Stimulated activated CD8-positive, alpha-beta memory T cell treated with anti-CD3 and anti-CD28 coated beads, Interleukin-4, amount 100 ng/mL, for 1 hour (primary cell): ENCODE data around the gene CASP3.

ENCODE experiments used
- DNase-seq, 2 donors: peaks; one replicate each; pipeline ENCODE4 v3.0.0-alpha.2; 2020; ENCODE audit warnings: low read depth in 2 of 2, low spot score in 1 of 2

Gene CASP3

GRCh38 chr4:184649026-184649970 is at the start of gene CASP3, which contains the start of gene PRIMPOL:
Gene CASP3 (minus strand): TSS chr4:184649447. CDS start chr4:184638453, 10,994 bp downstream.
Gene PRIMPOL (plus strand): TSS chr4:184649738. CDS start chr4:184657141, 7,403 bp downstream.
- DNase-seq: peak; percentile 89 to 91

- no peak for DNase-seq
Measured at GRCh38 chr4:184697956-184698355, 48.7 kb upstream of the CASP3 start.

DNA sequence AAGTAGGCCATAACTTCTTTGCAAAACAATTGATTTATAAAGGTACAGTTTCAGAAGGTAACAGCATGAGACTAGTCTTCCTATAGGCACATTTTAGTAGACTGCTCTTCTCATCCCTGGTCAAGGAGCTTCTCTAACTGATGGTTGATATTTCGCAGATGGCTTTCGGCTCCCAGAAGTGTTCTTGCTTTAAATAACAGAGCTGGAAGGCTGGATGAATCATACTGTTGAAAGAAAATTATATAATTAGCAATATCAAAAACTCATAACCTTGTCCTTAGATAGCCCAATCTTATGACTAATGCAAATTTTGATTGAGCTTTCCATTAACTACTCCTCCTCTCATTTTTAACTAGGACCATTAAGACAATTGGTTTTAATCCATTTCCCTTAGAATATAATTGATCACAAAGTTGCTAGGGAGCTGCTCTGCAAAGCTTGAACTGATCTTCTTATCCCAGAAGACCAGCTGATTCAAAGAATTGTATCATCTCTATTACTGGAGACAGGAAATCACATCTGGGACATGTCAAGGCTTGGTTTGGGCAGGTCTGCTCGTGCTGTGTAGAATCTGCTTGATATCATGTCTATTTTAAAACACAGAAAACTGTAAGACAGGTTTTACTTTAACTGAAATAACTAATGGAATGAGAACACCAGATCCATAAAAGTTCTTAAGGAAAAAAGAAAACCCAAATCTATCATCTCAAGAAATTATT is 46.1 kb upstream of the CASP3 start:
- no peak for DNase-seq

GRCh38 chr4:184694412-184694956 is 45.2 kb upstream of the CASP3 start:
- no peak for DNase-seq

DNA sequence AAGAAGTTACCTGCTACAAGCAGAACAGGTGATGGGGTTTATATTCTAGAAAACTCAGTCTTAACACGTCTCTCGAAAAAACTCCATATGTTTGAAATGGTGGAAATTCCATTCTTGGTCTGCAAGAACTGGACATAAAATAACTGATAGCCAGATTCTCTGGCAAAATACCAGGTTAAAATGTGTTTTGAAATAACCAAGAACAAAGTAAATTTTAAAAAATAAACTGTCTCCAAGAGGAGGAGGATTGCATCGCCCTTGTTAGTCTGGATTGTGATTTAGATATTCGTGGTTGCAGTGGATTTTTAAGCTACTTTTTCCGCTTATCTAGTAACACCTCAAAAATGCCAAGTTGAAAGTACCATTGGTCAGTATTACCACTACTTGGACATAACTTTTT is 43.8 kb upstream of the CASP3 start:
- no peak for DNase-seq

- no peak for DNase-seq
Measured at GRCh38 chr4:184689681-184690080, 40.4 kb upstream of the CASP3 start.

DNA sequence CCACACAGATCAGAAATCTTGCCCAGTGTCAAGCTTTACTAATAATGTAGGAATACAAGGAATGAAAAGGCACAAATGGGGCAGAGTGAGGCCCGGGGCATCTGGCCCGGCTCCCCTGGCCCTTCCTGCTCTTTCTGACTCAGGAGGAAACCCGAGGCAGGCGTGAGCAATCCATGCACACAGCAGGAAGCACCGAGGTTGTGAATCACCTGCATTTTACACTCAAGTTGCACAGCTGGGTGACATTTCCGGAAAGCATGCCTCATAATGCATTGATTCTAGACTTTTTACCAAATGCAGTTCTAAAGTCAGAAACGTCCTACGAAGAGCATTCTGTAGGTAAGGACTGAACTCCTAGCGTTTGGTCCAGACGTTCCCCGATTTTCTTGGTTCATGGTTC is 39.2 kb upstream of the CASP3 start:
- no peak for DNase-seq

GRCh38 chr4:184688005-184688404 is 38.8 kb upstream of the CASP3 start:
- DNase-seq: no peak

GRCh38 chr4:184684491-184685189 is 35.4 kb upstream of the CASP3 start:
- DNase-seq: no peak

GRCh38 chr4:184681916-184682315 is 32.7 kb upstream of the CASP3 start:
- no peak for DNase-seq

- no peak for DNase-seq
Measured at GRCh38 chr4:184680698-184681097, 31.5 kb upstream of the CASP3 start.

DNA sequence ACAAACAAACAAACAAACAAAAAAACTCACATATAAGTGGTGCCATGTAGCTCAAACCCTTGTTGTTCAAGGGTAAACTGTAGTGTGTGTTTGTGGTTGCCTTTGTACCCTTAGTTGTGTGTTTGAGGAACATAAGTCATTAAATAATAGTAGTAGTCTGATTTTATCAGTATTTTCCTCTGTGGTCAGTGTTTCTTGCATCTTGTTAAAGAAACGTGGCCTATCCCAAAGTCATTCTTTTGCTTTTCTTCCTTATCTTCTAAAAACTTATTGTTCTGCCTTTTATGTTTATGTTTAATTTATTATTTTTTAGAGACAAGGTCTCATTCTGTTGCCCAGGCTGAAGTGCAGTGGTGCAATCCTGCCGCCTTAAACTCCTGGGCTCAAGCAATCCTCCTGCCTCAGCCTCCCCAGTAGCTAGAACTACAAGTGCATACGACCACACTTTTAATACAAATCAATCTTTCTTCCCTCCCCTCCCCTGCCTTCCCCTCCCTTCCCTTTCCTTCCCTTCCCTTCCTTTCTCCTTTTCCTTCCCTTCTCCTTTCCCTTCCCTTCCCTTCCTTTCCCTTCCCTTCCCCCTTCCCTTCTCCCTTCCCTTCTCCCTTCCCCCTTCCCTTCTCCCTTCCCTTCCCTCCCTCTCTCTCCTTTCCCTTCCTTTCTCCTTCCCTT is 26.7 kb upstream of the CASP3 start:
- DNase-seq: no peak

DNA sequence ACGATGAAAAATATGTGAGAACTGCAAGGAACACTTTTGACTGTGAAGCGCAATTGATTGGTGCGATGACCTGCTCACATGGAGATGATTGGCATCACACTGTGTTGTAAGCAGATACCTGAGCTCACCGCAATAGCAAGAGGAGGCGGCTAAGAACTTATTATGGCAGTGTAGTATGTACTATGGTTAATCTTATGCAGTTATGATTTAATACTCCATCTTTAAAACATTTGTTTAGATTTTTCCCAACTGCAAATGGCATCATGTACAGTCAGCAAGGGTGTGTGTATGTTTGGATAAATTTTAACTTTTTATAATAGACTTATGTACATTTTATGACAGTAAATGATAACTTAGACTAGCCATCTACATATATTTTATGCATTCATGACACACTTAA is 25.8 kb upstream of the CASP3 start:
- no peak for DNase-seq

GRCh38 chr4:184674011-184674410 is 24.8 kb upstream of the CASP3 start:
- DNase-seq: no peak

DNA sequence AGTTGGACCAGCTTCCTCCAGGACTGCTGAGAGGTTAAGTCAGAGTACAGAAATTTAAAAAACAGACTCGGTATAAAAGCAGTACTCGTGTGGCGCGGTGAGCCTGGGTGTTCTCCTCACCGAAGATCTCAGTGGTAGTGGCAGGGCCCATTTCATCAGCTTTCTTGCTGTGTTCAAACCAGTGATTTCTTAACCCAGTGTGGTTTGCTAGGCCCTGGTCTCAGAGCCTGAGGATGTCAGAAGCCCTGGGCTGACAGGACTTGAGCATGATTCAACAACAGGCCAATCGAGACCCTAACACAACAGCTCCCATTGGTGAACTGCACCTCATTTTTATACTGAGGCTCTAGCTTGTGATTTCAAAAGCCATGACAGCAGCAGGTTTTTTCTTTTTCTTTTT is 23.5 kb upstream of the CASP3 start:
- no peak for DNase-seq

DNA sequence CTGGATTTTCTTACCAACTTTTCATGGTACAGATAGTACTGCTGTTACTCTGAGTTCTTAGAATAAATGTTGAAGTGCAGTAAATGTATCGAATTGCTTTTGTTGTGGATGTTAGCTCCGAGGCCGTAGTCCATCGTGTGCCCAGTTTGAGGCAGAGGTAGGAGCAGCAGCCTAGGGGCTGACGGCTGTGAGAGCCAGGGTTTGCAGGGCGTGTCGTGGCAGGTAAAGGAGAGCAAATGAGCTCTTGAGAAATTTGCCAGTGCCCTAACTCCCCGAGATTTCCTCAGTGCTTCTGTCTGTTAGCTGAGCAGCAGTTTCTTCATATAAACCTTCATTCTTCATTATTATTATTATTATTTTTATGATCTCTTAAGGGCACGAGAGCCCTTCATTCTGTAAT is 21.9 kb upstream of the CASP3 start:
- DNase-seq: no peak

GRCh38 chr4:184669251-184669650 is 20.0 kb upstream of the CASP3 start:
- no peak for DNase-seq

DNA sequence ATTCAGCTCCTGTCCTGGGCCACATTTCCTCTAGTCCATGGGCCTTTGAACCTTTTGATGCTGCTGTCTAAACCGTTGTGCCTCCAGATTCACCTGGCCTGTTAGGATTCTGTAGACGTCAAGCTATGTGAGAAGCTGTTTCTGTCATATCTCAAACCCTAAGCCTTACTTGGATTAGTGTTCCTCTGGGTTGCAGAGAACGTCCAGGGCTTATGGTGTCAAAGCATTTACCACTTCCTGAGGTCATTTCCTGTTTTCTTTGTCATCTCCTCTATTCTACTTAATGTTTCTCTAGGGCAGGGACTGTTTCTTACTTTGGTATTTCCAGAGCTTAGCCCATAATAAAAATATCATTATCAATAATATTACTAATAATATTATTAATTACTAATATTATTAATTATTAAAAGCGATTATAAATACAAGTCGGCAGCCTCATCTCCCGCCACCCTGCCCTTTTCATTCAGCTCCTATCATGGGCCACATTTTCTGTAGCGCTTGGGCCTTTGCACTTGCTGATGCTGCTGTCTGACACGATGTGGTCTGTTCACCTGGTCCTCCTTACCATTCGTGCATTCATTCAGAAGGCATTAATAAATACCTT is 19.4 kb upstream of the CASP3 start:
- DNase-seq: no peak

DNA sequence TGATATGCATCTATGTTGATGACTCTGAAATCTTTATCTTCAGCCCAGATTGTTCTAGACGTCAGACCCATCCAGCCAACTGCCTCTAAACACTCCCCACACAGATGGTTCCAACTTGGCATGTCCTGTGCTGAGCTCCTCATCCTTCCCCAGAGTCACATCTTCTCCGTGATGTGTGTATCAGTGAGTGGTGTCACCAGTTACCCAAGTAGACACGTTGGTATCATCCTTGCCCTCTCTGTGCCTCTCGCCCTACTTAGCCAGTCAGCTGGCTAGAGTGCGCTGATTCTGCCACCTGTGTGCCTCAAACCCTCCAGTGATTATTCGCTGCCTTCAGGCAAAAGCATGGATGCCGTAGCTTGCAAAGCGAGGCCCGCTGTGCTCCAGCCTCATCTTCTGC is 18.8 kb upstream of the CASP3 start:
- no peak for DNase-seq

DNA sequence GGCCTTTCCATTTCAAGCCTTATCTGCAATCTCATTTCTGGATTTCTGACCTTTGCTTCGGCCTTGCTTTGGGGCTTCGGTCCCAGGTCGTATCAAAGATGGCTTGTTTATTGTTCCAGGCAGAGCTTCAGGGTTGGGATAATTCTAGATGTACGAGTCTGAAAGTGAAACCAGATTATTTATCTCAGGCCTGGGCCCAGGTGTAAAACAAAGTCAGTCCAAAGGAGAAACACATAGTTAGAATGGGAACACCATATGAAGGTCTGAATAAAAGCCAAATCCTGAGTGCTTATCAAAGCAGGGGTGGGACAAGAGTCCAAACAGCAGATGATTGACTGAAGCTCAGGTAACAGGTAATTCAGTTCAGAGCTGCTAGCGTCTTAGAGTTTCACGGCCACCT is 17.4 kb upstream of the CASP3 start:
- DNase-seq: no peak
